Uterus (tissue), 2 donors: ENCODE data around the gene ZNF772.

Experiments
- CTCF ChIP-seq, 4 experiments: fragments of 200-600 bp in 2 of 4; fragments of 450-650 bp in 2 of 4; sonication (generic) in 2 of 4; IDR thresholded peaks; one replicate each; pipeline ENCODE4 v1.5.1; 2016 to 2019; ENCODE audit warnings: antibody characterized with exemption in 4 of 4, mild to moderate bottlenecking in 2 of 4, moderate library complexity in 1 of 4
- POLR2A ChIP-seq, 2 donors: fragments of 450-650 bp; IDR thresholded peaks; one replicate each; pipeline ENCODE4 v1.6.1; 2016; ENCODE audit warnings: antibody characterized with exemption in 2 of 2, mild to moderate bottlenecking in 1 of 2, moderate library complexity in 1 of 2

- TF ChIP-seq POLR2A (IDR thresholded peaks at IDR 0.05) (no peak), CTCF (IDR thresholded peaks at IDR 0.05) (no peak)
These were observed 11.5 kb downstream of the ZNF772 start for GRCh38 chr19:57465680-57466381.
